Measurements from ENCODE around the gene BMP6. TPM values are rescaled to one million over a fixed set of nuclear protein-coding genes. Genes with fewer than 3 reads are reported as not detected.
A peak's percentile ranks its signal among the peaks of the same experiment; 100 is the strongest.

Gene BMP6
- total and polyA plus RNA-seq, 2 experiments from 2014 or later = 0.84 to 2.8 TPM

DNA sequence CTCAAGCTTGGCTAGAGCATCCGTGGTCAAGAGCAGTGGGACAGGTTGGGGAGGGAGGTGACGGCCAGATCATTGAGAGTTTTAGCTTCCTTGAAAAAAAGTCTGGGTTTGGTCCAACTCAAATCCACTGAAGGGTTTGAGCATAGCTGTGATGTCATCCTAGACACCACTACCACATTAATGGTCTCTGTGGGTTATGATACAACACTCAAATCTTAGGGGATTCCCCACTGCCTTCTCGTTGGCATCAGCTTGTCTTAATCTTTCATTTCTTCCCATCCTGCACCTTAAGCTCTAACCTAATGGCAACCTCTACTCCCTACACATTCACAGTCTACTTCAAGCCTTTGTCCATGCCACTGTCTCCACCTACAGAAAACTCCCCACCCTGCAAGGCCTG, 77.3 kb downstream of the BMP6 start:
- Histone ChIP-seq H3K27me3 (ENCODE audit: insufficient read depth) (no peaks in the 10 kb centered on the region), H3K4me1 (ENCODE audit: insufficient read depth) (no peaks in the 10 kb centered on the region; the same call in 1 of the 2 replicates), H3K27ac (ENCODE audit: low read depth) (no peak overlapping the region), H3K4me3 (no peak overlapping the region), H3F3A (replicated peaks; ENCODE audit: low read depth) (no peaks in the 10 kb centered on the region), H3K79me2 (replicated peaks; ENCODE audit: insufficient read depth) (no peaks in the 10 kb centered on the region), H3K4me2 (no peak overlapping the region), H2AFZ (no peak overlapping the region), H4K20me1 (replicated peaks; ENCODE audit: insufficient read depth) (no peaks in the 10 kb centered on the region), H3K36me3 (ENCODE audit: insufficient read depth) (no peaks in the 10 kb centered on the region; the same call in 1 of the 2 replicates), H3K9me2 (ENCODE audit: insufficient read depth) (peaks cover 10% of the 10 kb centered on the region; the same call in 1 of the 2 replicates)
- no peaks in the 10 kb centered on the region for H3K9me3 Mint-ChIP-seq
- peaks cover 30% of the 10 kb centered on the region for H3K4me1 Mint-ChIP-seq
- no peak overlapping the region for H3K27ac Mint-ChIP-seq
- no peak overlapping the region for H3K4me3 Mint-ChIP-seq
- no peak for TF ChIP-seq POLR2AphosphoS5 (IDR thresholded peaks at IDR 0.05; ENCODE audit: low read depth)
- TF ChIP-seq, protein P1, sequence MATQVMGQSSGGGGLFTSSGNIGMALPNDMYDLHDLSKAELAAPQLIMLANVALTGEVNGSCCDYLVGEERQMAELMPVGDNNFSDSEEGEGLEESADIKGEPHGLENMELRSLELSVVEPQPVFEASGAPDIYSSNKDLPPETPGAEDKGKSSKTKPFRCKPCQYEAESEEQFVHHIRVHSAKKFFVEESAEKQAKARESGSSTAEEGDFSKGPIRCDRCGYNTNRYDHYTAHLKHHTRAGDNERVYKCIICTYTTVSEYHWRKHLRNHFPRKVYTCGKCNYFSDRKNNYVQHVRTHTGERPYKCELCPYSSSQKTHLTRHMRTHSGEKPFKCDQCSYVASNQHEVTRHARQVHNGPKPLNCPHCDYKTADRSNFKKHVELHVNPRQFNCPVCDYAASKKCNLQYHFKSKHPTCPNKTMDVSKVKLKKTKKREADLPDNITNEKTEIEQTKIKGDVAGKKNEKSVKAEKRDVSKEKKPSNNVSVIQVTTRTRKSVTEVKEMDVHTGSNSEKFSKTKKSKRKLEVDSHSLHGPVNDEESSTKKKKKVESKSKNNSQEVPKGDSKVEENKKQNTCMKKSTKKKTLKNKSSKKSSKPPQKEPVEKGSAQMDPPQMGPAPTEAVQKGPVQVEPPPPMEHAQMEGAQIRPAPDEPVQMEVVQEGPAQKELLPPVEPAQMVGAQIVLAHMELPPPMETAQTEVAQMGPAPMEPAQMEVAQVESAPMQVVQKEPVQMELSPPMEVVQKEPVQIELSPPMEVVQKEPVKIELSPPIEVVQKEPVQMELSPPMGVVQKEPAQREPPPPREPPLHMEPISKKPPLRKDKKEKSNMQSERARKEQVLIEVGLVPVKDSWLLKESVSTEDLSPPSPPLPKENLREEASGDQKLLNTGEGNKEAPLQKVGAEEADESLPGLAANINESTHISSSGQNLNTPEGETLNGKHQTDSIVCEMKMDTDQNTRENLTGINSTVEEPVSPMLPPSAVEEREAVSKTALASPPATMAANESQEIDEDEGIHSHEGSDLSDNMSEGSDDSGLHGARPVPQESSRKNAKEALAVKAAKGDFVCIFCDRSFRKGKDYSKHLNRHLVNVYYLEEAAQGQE (IDR thresholded peaks at IDR 0.05; ENCODE audit: unreplicated experiment) = no peak
- ATAC-seq (no peak), DNase-seq (ENCODE audit: low spot score) (no peak)
- no peaks in the 10 kb centered on the region for H3K36me3 Mint-ChIP-seq (ENCODE audit: low read depth)
- peaks cover 3% of the 10 kb centered on the region for H3K27me3 Mint-ChIP-seq (ENCODE audit: insufficient read depth, low read depth, poor library complexity)

DNA sequence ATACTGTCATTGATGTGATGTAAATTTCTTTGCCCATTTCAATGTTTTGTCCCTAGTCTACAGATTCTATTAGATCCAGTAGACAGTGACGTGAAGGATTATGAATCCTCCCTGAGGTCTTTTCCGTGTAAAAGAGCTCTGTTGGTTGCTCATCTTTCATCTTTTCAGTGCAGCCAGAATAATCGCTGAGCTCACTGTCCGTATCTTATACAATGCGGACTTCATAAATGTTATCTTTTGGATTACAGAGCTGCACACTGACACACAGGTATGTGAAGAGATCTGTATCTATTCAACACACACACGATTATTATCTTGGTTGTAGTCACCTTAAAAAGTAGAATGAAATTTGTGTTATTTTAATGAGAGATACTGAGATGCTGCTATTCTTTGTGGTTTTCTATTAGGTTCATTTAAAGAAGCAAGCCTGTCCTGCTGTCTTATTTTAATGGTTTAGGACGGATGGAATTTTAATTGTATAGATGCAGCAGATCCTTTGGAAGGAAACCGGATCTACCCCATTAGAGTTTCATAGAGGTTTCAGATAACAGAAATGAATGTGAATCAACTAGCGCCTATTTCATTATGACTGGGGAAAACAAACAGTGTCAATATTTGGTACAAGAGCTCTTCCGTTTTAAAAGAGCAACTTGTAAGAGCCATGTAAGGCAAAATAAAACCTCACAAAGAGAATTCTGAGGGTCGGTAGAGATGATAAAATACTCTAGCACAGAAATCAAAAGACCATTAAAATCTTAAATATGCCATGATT, 79.4 kb downstream of the BMP6 start:
- no peak for TF ChIP-seq EZH2phosphoT487 (IDR thresholded peaks at IDR 0.05; ENCODE audit: unreplicated experiment)
- TF ChIP-seq POLR2AphosphoS5 (IDR thresholded peaks at IDR 0.05; ENCODE audit: low read depth) = no peak
- no peak for TF ChIP-seq NANOG (IDR thresholded peaks at IDR 0.05; ENCODE audit: borderline replicate concordance)
- H3F3A ChIP-seq (replicated peaks; ENCODE audit: low read depth) = no peaks in the 10 kb centered on the region
- no peak overlapping the region for H3K4me3 ChIP-seq
- H3K27ac ChIP-seq (ENCODE audit: low read depth) = no peak overlapping the region
- no peaks in the 10 kb centered on the region for H4K20me1 ChIP-seq (replicated peaks; ENCODE audit: insufficient read depth)
- no peak overlapping the region for H3K4me2 ChIP-seq
- H3K27me3 Mint-ChIP-seq (ENCODE audit: insufficient read depth, low read depth, poor library complexity) = peaks cover 3% of the 10 kb centered on the region
- H3K79me2 ChIP-seq (replicated peaks; ENCODE audit: insufficient read depth) = no peaks in the 10 kb centered on the region
- H3K27ac Mint-ChIP-seq = no peak overlapping the region
- DNase-seq (ENCODE audit: low spot score) = no peak
- H3K9me3 Mint-ChIP-seq = no peaks in the 10 kb centered on the region
- no peak overlapping the region for H2AFZ ChIP-seq
- H3K4me3 Mint-ChIP-seq = no peak overlapping the region
- H3K4me1 ChIP-seq (ENCODE audit: insufficient read depth) = no peaks in the 10 kb centered on the region; the same call in 1 of the 2 replicates
- no peaks in the 10 kb centered on the region for H3K27me3 ChIP-seq (ENCODE audit: insufficient read depth)
- peaks cover 30% of the 10 kb centered on the region for H3K4me1 Mint-ChIP-seq
- H3K9me2 ChIP-seq (ENCODE audit: insufficient read depth) = 0 out of 2 replicates have a peak, but pooled peaks cover 6% of the 10 kb centered on the region
- no peak for ATAC-seq
- H3K36me3 ChIP-seq (ENCODE audit: insufficient read depth) = no peaks in the 10 kb centered on the region; the same call in 1 of the 2 replicates
- H3K36me3 Mint-ChIP-seq (ENCODE audit: low read depth) = no peaks in the 10 kb centered on the region

DNA sequence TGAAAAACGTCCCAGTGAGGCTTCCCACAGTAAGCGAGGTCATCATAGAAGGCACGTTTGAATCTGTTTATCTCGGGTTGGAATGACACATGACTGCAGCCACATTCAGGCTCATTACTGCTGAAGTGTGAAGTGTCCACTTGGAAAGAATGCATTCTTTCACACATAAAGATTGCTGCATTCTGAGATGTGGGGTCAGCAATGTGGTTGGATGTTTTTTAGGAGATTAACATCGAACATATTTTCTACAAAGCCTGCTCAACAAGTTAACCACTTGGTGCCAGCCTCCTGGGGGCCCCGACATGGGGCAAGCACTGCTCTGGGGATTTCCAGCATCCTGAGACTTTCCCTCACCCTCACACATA, 79.9 kb downstream of the BMP6 start:
- no peak overlapping the region for H2AFZ ChIP-seq
- no peak overlapping the region for H3K27ac ChIP-seq (ENCODE audit: low read depth)
- H3K27ac Mint-ChIP-seq = no peak overlapping the region
- no peak overlapping the region for H3K4me3 ChIP-seq
- H3K4me1 ChIP-seq (ENCODE audit: insufficient read depth) = no peaks in the 10 kb centered on the region; the same call in 1 of the 2 replicates
- no peaks in the 10 kb centered on the region for H4K20me1 ChIP-seq (replicated peaks; ENCODE audit: insufficient read depth)
- H3K27me3 ChIP-seq (ENCODE audit: insufficient read depth) = no peaks in the 10 kb centered on the region
- peaks cover 3% of the 10 kb centered on the region for H3K27me3 Mint-ChIP-seq (ENCODE audit: insufficient read depth, low read depth, poor library complexity)
- no peaks in the 10 kb centered on the region for H3K79me2 ChIP-seq (replicated peaks; ENCODE audit: insufficient read depth)
- H3K36me3 Mint-ChIP-seq (ENCODE audit: low read depth) = no peaks in the 10 kb centered on the region
- 0 out of 2 replicates have a peak, but pooled peaks cover 6% of the 10 kb centered on the region for H3K9me2 ChIP-seq (ENCODE audit: insufficient read depth)
- H3K9me3 Mint-ChIP-seq = no peaks in the 10 kb centered on the region
- no peak overlapping the region for H3K4me2 ChIP-seq
- no peak for DNase-seq (ENCODE audit: low spot score)
- H3K4me3 Mint-ChIP-seq = no peak overlapping the region
- ATAC-seq = peak; percentile 36; the same call in 1 of the 3 replicates
- H3K4me1 Mint-ChIP-seq = peaks cover 30% of the 10 kb centered on the region
- no peaks in the 10 kb centered on the region; the same call in 1 of the 2 replicates for H3K36me3 ChIP-seq (ENCODE audit: insufficient read depth)
- H3F3A ChIP-seq (replicated peaks; ENCODE audit: low read depth) = no peaks in the 10 kb centered on the region
- TF ChIP-seq, protein P2, sequence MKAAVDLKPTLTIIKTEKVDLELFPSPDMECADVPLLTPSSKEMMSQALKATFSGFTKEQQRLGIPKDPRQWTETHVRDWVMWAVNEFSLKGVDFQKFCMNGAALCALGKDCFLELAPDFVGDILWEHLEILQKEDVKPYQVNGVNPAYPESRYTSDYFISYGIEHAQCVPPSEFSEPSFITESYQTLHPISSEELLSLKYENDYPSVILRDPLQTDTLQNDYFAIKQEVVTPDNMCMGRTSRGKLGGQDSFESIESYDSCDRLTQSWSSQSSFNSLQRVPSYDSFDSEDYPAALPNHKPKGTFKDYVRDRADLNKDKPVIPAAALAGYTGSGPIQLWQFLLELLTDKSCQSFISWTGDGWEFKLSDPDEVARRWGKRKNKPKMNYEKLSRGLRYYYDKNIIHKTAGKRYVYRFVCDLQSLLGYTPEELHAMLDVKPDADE (IDR thresholded peaks at IDR 0.05) = no peak
- TF ChIP-seq EZH2 (IDR thresholded peaks at IDR 0.05; ENCODE audit: low read depth, unreplicated experiment) = no peak
- TF ChIP-seq, protein P1 (IDR thresholded peaks at IDR 0.05; ENCODE audit: unreplicated experiment) = no peak
- TF ChIP-seq, protein P3, sequence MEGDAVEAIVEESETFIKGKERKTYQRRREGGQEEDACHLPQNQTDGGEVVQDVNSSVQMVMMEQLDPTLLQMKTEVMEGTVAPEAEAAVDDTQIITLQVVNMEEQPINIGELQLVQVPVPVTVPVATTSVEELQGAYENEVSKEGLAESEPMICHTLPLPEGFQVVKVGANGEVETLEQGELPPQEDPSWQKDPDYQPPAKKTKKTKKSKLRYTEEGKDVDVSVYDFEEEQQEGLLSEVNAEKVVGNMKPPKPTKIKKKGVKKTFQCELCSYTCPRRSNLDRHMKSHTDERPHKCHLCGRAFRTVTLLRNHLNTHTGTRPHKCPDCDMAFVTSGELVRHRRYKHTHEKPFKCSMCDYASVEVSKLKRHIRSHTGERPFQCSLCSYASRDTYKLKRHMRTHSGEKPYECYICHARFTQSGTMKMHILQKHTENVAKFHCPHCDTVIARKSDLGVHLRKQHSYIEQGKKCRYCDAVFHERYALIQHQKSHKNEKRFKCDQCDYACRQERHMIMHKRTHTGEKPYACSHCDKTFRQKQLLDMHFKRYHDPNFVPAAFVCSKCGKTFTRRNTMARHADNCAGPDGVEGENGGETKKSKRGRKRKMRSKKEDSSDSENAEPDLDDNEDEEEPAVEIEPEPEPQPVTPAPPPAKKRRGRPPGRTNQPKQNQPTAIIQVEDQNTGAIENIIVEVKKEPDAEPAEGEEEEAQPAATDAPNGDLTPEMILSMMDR (conservative IDR thresholded peaks at IDR 0.05; ENCODE audit: low read depth in 2 of 2) = no peak
